Epithelial cell of esophagus (primary cell): ENCODE data around the gene EFNA5.
A peak's percentile ranks its signal among the peaks of the same experiment; 100 is the strongest.

Source experiments
- DNase-seq: peaks from one replicate; pipeline ENCODE4 v3.0.0; 2010; ENCODE audit warnings: low read depth
- H3K4me3 ChIP-seq: 2 replicates; pipeline ENCODE4 v1.5.1; 2011; ENCODE audit warnings: mild to moderate bottlenecking, low read length, control low read depth
- CTCF ChIP-seq: IDR thresholded peaks from 2 replicates; pipeline ENCODE4 v1.5.1; 2011; ENCODE audit warnings: low read depth, mild to moderate bottlenecking, low read length, control low read depth, inconsistent platforms; ENCODE audit not compliant: insufficient read depth; ENCODE audit errors: missing control alignments

The EFNA5 gene

DNA sequence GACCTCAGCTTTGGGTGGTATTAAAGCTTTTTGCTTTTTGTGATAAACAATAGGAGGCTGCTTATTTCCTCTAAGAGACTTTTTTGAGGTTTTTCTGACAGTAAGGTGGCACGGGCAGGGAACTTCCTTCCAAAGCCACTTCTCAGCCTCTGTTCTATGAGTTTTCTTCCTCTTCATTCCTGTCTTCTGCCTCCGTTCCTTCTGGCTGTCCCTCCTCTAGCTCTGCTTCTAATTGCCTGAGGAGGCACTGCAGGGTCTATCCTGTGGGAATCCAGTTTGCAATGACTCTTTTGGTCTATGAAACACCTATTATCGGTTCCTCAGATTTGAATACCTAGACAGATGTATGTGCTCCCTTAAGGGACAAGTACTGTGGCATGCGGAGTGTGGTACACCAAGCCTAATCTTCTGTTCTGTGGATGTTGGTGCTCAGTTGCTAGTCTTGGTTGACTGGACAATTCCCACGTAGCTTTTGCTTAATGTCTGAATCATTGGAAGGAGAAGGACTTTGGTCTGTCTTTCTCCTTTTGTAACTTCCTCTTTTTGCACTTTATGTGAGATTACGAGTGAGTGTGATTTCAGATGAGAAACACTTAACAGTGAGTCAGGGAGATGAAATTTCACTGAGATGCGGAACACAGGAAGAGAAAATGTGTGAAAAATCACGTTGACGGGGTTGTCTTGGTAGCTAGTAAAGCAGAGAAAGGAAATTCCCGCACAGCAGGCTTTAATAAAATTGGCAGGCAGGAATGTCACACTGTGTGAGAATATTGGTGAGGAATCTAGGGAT is 305.2 kb downstream of the EFNA5 start:
- TF ChIP-seq CTCF = no peak
- DNase-seq = no peak

GRCh38 chr5:107364443-107365319 is 306.1 kb downstream of the EFNA5 start:
- no peak overlapping the region for H3K4me3 ChIP-seq
- no peak for TF ChIP-seq CTCF

More for the DNA sequence above, 305.2 kb downstream of the EFNA5 start:
- no peak overlapping the region for H3K4me3 ChIP-seq

GRCh38 chr5:107363768-107364167 is 307.0 kb downstream of the EFNA5 start:
- TF ChIP-seq CTCF = no peak
- no peak for DNase-seq
- H3K4me3 ChIP-seq = no peak overlapping the region

More at GRCh38 chr5:107364443-107365319, 306.1 kb downstream of the EFNA5 start:
- no peak for DNase-seq

- peak; percentile 91 for DNase-seq
- H3K4me3 ChIP-seq = no peak overlapping the region
- no peak for TF ChIP-seq CTCF
Observed at GRCh38 chr5:107361945-107362344, 308.8 kb downstream of the EFNA5 start.

GRCh38 chr5:107359916-107360234 is 310.9 kb downstream of the EFNA5 start:
- DNase-seq = peak; percentile 24
- H3K4me3 ChIP-seq = no peak overlapping the region
- TF ChIP-seq CTCF = no peak

- no peak overlapping the region for H3K4me3 ChIP-seq
- DNase-seq = no peak
- TF ChIP-seq CTCF = no peak
Observed at GRCh38 chr5:107359033-107359915, 311.5 kb downstream of the EFNA5 start.
